WTC11 (cell line): ENCODE measurements around the gene ARHGEF17. TPM values are rescaled to one million over a fixed set of nuclear protein-coding genes. Genes with fewer than 3 reads are reported as not detected.
A peak's percentile ranks its signal among the peaks of the same experiment; 100 is the strongest.

ENCODE experiments used
- ATAC-seq: fragments of 200-7000 bp; cut with Tn5 transposase; 2 replicates; pipeline ENCODE4 v1.10.0; 2021; ENCODE audit warnings: mild to moderate bottlenecking, moderate library complexity
- CTCF ChIA-PET: fragments of 300-600 bp; sonication (Branson Sonifier 250); formaldehyde crosslinking; loops from one replicate; lab custom pipeline; 2021; ENCODE audit warnings: antibody characterized with exemption; lab: Charles Lee
- POLR2A ChIA-PET: fragments of 350-600 bp; sonication (Branson Sonifier 250); formaldehyde crosslinking; loops from one replicate; lab custom pipeline; 2021; ENCODE audit warnings: antibody characterized with exemption; lab: Charles Lee
- DNase-seq: peaks from one replicate; pipeline ENCODE4 v3.0.0; 2021; ENCODE audit warnings: low spot score
- H3K27ac Mint-ChIP-seq: 2 replicates; pipeline ENCODE4 v1.8.0; 2021; ENCODE audit warnings: mixed read lengths
- H3K27me3 Mint-ChIP-seq: 2 replicates; pipeline ENCODE4 v1.8.0; 2021; ENCODE audit warnings: low read depth, mild to moderate bottlenecking, moderate library complexity, mixed read lengths
- H3K36me3 Mint-ChIP-seq: 2 replicates; pipeline ENCODE4 v1.8.0; 2021; ENCODE audit warnings: mixed read lengths
- H3K4me1 Mint-ChIP-seq: 2 replicates; pipeline ENCODE4 v1.8.0; 2022; ENCODE audit warnings: mixed read lengths
- H3K4me3 Mint-ChIP-seq: 2 replicates; pipeline ENCODE4 v1.8.0; 2021; ENCODE audit warnings: mild to moderate bottlenecking, moderate library complexity, mixed read lengths
- H3K9me3 Mint-ChIP-seq: 2 replicates; pipeline ENCODE4 v1.8.0; 2021; ENCODE audit warnings: mixed read lengths
- CBFB ChIP-seq: sonication (generic); formaldehyde crosslinking; IDR thresholded peaks from 2 replicates; pipeline ENCODE4 v1.8.1; 2022; ENCODE audit warnings: mild to moderate bottlenecking, low read depth, missing genetic modification reagents
- CREB1 ChIP-seq: sonication (generic); formaldehyde crosslinking; IDR thresholded peaks from 2 replicates; pipeline ENCODE4 v1.8.0; 2023; ENCODE audit warnings: mild to moderate bottlenecking, missing genetic modification reagents
- CREM ChIP-seq: sonication (generic); formaldehyde crosslinking; IDR thresholded peaks from 2 replicates; pipeline ENCODE4 v1.8.1; 2022; ENCODE audit warnings: mild to moderate bottlenecking, missing genetic modification reagents, moderate library complexity
- E2F4 ChIP-seq: sonication (generic); formaldehyde crosslinking; IDR thresholded peaks from 2 replicates; pipeline ENCODE4 v1.8.1; 2022; ENCODE audit warnings: low read depth, mild to moderate bottlenecking, moderate library complexity, missing genetic modification reagents, borderline replicate concordance
- ESRRA ChIP-seq: sonication (generic); formaldehyde crosslinking; IDR thresholded peaks from 2 replicates; pipeline ENCODE4 v1.8.1; 2022; ENCODE audit warnings: mild to moderate bottlenecking, missing genetic modification reagents, borderline replicate concordance
- FOXP1 ChIP-seq: sonication (generic); formaldehyde crosslinking; IDR thresholded peaks from 2 replicates; pipeline ENCODE4 v1.8.0; 2022; ENCODE audit warnings: missing genetic modification reagents, mild to moderate bottlenecking, moderate library complexity, borderline replicate concordance
- JAZF1 ChIP-seq: fragments of 250-450 bp; sonication (Bioruptor Pico); IDR thresholded peaks from 2 replicates; pipeline ENCODE4 v1.9.0; 2021; ENCODE audit warnings: moderate library complexity, mild to moderate bottlenecking, inconsistent platforms
- NR2C2 ChIP-seq: sonication (generic); formaldehyde crosslinking; IDR thresholded peaks from 2 replicates; pipeline ENCODE4 v1.8.0; 2022; ENCODE audit warnings: mild to moderate bottlenecking, missing genetic modification reagents
- OVOL2 ChIP-seq: fragments of 250-450 bp; sonication (Bioruptor Pico); IDR thresholded peaks from 2 replicates; pipeline ENCODE4 v1.9.0; 2021; ENCODE audit warnings: mild to moderate bottlenecking, borderline replicate concordance
- PRRX2 ChIP-seq: fragments of 250-450 bp; sonication (Bioruptor Pico); IDR thresholded peaks from 2 replicates; pipeline ENCODE4 v1.8.0; 2021; ENCODE audit warnings: mild to moderate bottlenecking
- SOX15 ChIP-seq: fragments of 250-450 bp; sonication (Bioruptor Pico); IDR thresholded peaks from 2 replicates; pipeline ENCODE4 v1.9.0; 2021; ENCODE audit warnings: mild to moderate bottlenecking
- ZBTB43 ChIP-seq: sonication (generic); formaldehyde crosslinking; IDR thresholded peaks from 2 replicates; pipeline ENCODE4 v1.8.1; 2023; ENCODE audit warnings: mild to moderate bottlenecking, missing genetic modification reagents
- ZNF138 ChIP-seq: sonication (generic); formaldehyde crosslinking; conservative IDR thresholded peaks from 2 replicates; pipeline ENCODE4 v1.8.1; 2022; ENCODE audit warnings: mild to moderate bottlenecking, moderate library complexity, missing genetic modification reagents
- ZNF219 ChIP-seq: sonication (generic); formaldehyde crosslinking; IDR thresholded peaks from 2 replicates; pipeline ENCODE4 v1.8.0; 2023; ENCODE audit warnings: missing genetic modification reagents, mild to moderate bottlenecking, borderline replicate concordance
- ZNF232 ChIP-seq: sonication (generic); formaldehyde crosslinking; IDR thresholded peaks from 2 replicates; pipeline ENCODE4 v1.8.0; 2022; ENCODE audit warnings: mild to moderate bottlenecking, missing genetic modification reagents
- ZNF317 ChIP-seq: sonication (generic); formaldehyde crosslinking; IDR thresholded peaks from 2 replicates; pipeline ENCODE4 v1.8.1; 2023; ENCODE audit warnings: low read depth, mild to moderate bottlenecking, moderate library complexity, missing genetic modification reagents, borderline replicate concordance
- ZNF396 ChIP-seq: fragments of 250-450 bp; sonication (Bioruptor Pico); IDR thresholded peaks from 2 replicates; pipeline ENCODE4 v1.8.0; 2021; ENCODE audit warnings: mild to moderate bottlenecking, moderate library complexity, borderline replicate concordance
- total RNA-seq: library from RNA; stranded (reverse); gene quantifications from 3 replicates; pipeline ENCODE4 v1.2.3, GENCODE V29; 2021
- TF ChIP-seq, protein P1 (sequence below): sonication (generic); formaldehyde crosslinking; IDR thresholded peaks from 2 replicates; pipeline ENCODE4 v1.8.0; 2022; ENCODE audit warnings: mild to moderate bottlenecking, missing genetic modification reagents
- TF ChIP-seq, protein P2 (sequence below): fragments of 250-450 bp; sonication (Bioruptor Pico); conservative IDR thresholded peaks from 2 replicates; pipeline ENCODE4 v1.9.0; 2021; ENCODE audit warnings: mild to moderate bottlenecking
- TF ChIP-seq, protein P3 (sequence below): sonication (generic); formaldehyde crosslinking; conservative IDR thresholded peaks from 2 replicates; pipeline ENCODE4 v1.8.1; 2023; ENCODE audit warnings: mild to moderate bottlenecking, low read depth, missing genetic modification reagents, moderate library complexity
- TF ChIP-seq, protein P4 (sequence below): sonication (generic); formaldehyde crosslinking; IDR thresholded peaks from 2 replicates; pipeline ENCODE4 v1.8.1; 2022; ENCODE audit warnings: low read depth, missing genetic modification reagents, borderline replicate concordance
- TF ChIP-seq, protein P5 (sequence below): fragments of 250-450 bp; sonication (Bioruptor Pico); IDR thresholded peaks from 2 replicates; pipeline ENCODE4 v1.9.0; 2021; ENCODE audit warnings: mild to moderate bottlenecking

The ARHGEF17 gene
- total RNA-seq, 1 experiment from 2014 or later = 18.2 TPM

DNA sequence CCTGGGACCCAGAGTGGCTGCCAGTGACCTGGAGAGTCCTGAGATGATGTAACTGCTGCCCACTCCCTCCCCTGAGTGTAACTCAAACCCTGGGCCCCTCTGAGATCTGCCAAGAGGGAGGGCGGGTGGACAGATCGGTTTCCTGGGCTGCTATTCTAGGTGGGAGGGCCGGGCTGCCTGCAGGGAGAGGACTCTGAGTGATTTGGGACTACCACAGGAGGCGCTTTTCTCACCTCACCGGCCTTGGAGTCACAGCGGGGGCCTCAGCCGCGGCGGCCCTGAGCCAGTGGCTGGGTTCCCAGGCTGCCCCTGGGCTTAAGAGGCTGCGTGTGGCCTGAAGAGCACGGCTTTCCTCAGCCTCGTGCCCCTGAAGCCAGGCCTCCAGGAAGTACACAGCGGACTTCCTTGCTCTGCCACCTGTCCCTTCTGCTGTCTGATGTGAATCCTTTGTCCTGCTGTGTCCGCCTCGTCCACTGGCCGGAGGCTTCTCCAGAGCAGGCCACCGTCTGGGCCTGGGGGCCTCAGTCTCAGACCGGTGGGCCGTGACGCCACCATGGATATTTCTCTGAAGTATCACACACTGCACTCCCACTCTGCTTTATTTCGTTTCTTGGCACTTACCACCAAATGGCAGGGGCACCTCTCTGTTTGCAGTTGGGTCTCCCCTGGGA lies 79.7 kb downstream of the ARHGEF17 start:
- TF ChIP-seq FOXP1 (CRISPR knock-in tag) (no peak), CREB1 (CRISPR knock-in tag) (no peak), ZNF317 (CRISPR knock-in tag) (no peak), ZNF219 (CRISPR knock-in tag) (no peak), SOX15 (CRISPR knock-in tag) (no peak), OVOL2 (CRISPR knock-in tag) (no peak), ZNF396 (no peak), ZNF232 (CRISPR knock-in tag) (no peak), JAZF1 (CRISPR knock-in tag) (no peak), NR2C2 (CRISPR knock-in tag) (no peak)
- TF ChIP-seq, protein P1, sequence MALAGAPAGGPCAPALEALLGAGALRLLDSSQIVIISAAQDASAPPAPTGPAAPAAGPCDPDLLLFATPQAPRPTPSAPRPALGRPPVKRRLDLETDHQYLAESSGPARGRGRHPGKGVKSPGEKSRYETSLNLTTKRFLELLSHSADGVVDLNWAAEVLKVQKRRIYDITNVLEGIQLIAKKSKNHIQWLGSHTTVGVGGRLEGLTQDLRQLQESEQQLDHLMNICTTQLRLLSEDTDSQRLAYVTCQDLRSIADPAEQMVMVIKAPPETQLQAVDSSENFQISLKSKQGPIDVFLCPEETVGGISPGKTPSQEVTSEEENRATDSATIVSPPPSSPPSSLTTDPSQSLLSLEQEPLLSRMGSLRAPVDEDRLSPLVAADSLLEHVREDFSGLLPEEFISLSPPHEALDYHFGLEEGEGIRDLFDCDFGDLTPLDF (CRISPR knock-in tag) = no peak
- TF ChIP-seq, protein P2, sequence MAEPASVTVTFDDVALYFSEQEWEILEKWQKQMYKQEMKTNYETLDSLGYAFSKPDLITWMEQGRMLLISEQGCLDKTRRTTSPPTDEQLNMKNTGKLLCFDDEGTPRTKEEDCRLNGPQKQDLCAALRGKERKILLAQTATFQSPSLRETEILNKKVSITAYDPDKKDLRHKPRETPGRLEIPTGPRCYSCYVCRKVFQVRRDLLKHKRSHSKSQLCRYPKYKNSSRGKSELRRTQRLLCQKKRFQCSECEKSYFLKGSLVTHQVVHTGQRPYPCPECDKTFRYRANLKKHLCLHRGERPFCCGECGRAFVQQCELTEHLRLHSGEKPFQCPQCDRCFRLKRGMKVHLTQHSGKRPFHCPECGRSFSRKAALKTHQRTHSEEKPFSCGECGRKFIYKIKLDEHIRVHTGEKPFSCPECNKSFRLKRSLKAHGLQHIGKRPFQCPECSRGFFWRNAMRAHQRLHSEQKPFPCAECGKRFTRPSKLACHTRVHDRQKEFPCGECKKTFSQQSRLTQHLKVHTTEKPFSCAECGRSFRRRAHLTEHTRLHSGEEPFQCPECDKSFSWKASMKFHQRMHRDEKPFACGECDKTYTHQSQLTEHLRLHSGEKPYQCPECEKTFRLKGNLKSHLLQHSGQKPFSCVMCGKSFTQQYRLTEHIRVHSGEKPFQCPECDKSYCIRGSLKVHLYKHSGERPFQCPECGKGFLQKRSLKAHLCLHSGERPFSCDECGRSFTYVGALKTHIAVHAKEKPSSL (CRISPR knock-in tag) = no peak
- TF ChIP-seq, all 79 proteins: peak for 0
- POLR2A ChIA-PET = no interaction called here
- CTCF ChIA-PET = interaction anchor here (1.1 to 2.8 kb wide), 5 partner anchors 15 to 273 kb away, joined by 6 to 10 read pairs (median 6); partner anchors contain the start of gene ARHGEF17
- no peaks in the 10 kb centered on the region for H3K36me3 Mint-ChIP-seq
- H3K27ac Mint-ChIP-seq = 0 out of 2 replicates have a peak overlapping the region, but pooled peaks have one; percentile 60
- no peaks in the 10 kb centered on the region for H3K9me3 Mint-ChIP-seq
- no peak for ATAC-seq
- H3K27me3 Mint-ChIP-seq = no peaks in the 10 kb centered on the region
- H3K4me3 Mint-ChIP-seq = no peak overlapping the region
- no peak for DNase-seq
- peaks cover 11% of the 10 kb centered on the region for H3K4me1 Mint-ChIP-seq

- POLR2A ChIA-PET = interaction anchor here (0.6 kb wide), 1 partner anchor 162 kb away, joined by 3 read pairs; no protein-coding TSS in a partner anchor
- CTCF ChIA-PET = interaction anchor here (0.9 to 2.8 kb wide), 8 partner anchors 16 to 273 kb away, joined by 3 to 10 read pairs (median 6); partner anchors contain the start of gene ARHGEF17
- peak overlapping the region; percentile 33; the same call in 1 of the 2 replicates for H3K27ac Mint-ChIP-seq
- no peak for ATAC-seq
- H3K9me3 Mint-ChIP-seq = no peaks in the 10 kb centered on the region
- H3K36me3 Mint-ChIP-seq = no peaks in the 10 kb centered on the region
- no peaks in the 10 kb centered on the region for H3K27me3 Mint-ChIP-seq
- peaks cover 9% of the 10 kb centered on the region; the same call in 1 of the 2 replicates for H3K4me1 Mint-ChIP-seq
- no peak for DNase-seq
- H3K4me3 Mint-ChIP-seq = no peak overlapping the region
- TF ChIP-seq, protein P3, sequence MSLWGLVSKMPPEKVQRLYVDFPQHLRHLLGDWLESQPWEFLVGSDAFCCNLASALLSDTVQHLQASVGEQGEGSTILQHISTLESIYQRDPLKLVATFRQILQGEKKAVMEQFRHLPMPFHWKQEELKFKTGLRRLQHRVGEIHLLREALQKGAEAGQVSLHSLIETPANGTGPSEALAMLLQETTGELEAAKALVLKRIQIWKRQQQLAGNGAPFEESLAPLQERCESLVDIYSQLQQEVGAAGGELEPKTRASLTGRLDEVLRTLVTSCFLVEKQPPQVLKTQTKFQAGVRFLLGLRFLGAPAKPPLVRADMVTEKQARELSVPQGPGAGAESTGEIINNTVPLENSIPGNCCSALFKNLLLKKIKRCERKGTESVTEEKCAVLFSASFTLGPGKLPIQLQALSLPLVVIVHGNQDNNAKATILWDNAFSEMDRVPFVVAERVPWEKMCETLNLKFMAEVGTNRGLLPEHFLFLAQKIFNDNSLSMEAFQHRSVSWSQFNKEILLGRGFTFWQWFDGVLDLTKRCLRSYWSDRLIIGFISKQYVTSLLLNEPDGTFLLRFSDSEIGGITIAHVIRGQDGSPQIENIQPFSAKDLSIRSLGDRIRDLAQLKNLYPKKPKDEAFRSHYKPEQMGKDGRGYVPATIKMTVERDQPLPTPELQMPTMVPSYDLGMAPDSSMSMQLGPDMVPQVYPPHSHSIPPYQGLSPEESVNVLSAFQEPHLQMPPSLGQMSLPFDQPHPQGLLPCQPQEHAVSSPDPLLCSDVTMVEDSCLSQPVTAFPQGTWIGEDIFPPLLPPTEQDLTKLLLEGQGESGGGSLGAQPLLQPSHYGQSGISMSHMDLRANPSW (CRISPR knock-in tag) = no peak
- TF ChIP-seq CREM (CRISPR knock-in tag) = no peak
- TF ChIP-seq, protein P4, sequence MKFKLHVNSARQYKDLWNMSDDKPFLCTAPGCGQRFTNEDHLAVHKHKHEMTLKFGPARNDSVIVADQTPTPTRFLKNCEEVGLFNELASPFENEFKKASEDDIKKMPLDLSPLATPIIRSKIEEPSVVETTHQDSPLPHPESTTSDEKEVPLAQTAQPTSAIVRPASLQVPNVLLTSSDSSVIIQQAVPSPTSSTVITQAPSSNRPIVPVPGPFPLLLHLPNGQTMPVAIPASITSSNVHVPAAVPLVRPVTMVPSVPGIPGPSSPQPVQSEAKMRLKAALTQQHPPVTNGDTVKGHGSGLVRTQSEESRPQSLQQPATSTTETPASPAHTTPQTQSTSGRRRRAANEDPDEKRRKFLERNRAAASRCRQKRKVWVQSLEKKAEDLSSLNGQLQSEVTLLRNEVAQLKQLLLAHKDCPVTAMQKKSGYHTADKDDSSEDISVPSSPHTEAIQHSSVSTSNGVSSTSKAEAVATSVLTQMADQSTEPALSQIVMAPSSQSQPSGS (CRISPR knock-in tag) = no peak
- no peak for TF ChIP-seq CBFB (CRISPR knock-in tag)
- TF ChIP-seq E2F4 (CRISPR knock-in tag) = no peak
- TF ChIP-seq CREB1 (CRISPR knock-in tag) = no peak
- no peak for TF ChIP-seq ZBTB43 (CRISPR knock-in tag)
- TF ChIP-seq, protein P5, sequence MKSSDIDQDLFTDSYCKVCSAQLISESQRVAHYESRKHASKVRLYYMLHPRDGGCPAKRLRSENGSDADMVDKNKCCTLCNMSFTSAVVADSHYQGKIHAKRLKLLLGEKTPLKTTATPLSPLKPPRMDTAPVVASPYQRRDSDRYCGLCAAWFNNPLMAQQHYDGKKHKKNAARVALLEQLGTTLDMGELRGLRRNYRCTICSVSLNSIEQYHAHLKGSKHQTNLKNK (CRISPR knock-in tag) = no peak
- no peak for TF ChIP-seq PRRX2 (CRISPR knock-in tag)
- no peak for TF ChIP-seq ESRRA (CRISPR knock-in tag)
- no peak for TF ChIP-seq ZNF138 (CRISPR knock-in tag)
Observed at GRCh38 chr11:73388265-73389133, 80.4 kb downstream of the ARHGEF17 start.
